GM23248 (cell line): ENCODE data around the gene KLHDC9.

Source experiments
- EZH2 ChIP-seq: fragments of 200-600 bp; sonication (generic); IDR thresholded peaks from 2 replicates; pipeline ENCODE4 v1.6.1; 2018; ENCODE audit warnings: antibody characterized with exemption, mild to moderate bottlenecking; ENCODE audit not compliant: insufficient read depth, poor library complexity, severe bottlenecking
- EZH2phosphoT487 ChIP-seq: fragments of 200-600 bp; sonication (generic); IDR thresholded peaks from 2 replicates; pipeline ENCODE4 v1.6.1; 2018; ENCODE audit warnings: antibody characterized with exemption, moderate library complexity, mild to moderate bottlenecking, low read depth; ENCODE audit not compliant: insufficient read depth

DNA sequence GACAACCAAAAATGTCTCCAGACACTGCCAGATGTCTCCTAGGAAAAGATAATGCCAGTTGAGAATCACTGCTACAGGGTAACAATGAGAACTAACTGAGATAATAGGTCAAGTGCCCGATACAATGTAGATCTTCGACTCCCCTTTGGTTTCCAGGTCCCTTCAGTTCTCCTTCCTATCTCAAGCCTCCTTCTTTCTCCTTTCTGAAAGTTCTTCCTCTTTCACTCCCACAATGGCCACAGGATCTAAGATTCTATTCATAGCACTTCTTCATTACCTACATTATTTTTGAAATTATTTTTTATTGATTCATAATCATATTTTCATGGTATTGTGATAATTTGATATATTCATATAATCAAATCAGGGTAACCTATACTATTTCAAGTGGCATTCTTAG is 13.4 kb downstream of the KLHDC9 start:
- TF ChIP-seq EZH2 (no peak), EZH2phosphoT487 (no peak)
